Measurements from ENCODE around the gene SIGLEC6.

DNA sequence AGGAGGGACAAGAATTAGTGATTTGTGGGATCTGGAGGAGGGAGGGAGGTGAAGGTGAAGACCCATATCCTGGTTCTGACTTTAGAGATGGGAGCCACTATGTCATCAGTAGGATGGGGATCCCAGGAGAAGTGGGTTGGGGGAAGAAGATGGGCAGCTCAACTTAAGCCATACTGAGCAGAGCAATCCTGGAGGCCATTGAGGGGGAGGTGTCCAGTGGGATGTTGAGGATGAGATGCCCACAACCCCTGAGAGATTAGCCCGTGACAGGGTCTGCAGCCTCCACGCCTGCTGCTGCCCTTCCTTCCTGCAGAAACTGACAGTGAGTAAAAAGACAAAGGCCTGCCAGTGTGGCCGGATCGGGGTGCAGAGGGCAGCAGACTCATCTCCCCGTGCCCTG lies 11.2 kb upstream of the SIGLEC6 start:
- TF ChIP-seq POLR2AphosphoS5 (IDR thresholded peaks at IDR 0.05) (no peak), POLR2A (IDR thresholded peaks at IDR 0.05) (no peak)
- TF ChIP-seq, protein P1, sequence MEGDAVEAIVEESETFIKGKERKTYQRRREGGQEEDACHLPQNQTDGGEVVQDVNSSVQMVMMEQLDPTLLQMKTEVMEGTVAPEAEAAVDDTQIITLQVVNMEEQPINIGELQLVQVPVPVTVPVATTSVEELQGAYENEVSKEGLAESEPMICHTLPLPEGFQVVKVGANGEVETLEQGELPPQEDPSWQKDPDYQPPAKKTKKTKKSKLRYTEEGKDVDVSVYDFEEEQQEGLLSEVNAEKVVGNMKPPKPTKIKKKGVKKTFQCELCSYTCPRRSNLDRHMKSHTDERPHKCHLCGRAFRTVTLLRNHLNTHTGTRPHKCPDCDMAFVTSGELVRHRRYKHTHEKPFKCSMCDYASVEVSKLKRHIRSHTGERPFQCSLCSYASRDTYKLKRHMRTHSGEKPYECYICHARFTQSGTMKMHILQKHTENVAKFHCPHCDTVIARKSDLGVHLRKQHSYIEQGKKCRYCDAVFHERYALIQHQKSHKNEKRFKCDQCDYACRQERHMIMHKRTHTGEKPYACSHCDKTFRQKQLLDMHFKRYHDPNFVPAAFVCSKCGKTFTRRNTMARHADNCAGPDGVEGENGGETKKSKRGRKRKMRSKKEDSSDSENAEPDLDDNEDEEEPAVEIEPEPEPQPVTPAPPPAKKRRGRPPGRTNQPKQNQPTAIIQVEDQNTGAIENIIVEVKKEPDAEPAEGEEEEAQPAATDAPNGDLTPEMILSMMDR (IDR thresholded peaks at IDR 0.05) = no peak

Measured in upper lobe of left lung (tissue), 4 donors.